Stomach (tissue), 9 donors: ENCODE measurements around the gene LONP1. TPM values are rescaled to one million over a fixed set of nuclear protein-coding genes. Genes with fewer than 3 reads are reported as not detected.

Experiments
- DNase-seq, 2 donors: peaks; one replicate each; pipeline versions ENCODE4 v3.0.0 to v3.0.0-alpha.2; 2013 to 2019
- H3K27ac ChIP-seq, 5 donors: fragments of 200-600 bp in 4 of 5; sonication (generic) in 4 of 5; one replicate each; pipeline ENCODE4 v1.5.1; 2013 to 2019; ENCODE audit warnings: mild to moderate bottlenecking in 1 of 5, moderate library complexity in 1 of 5
- H3K27me3 ChIP-seq, 3 donors: fragments of 200-600 bp; sonication (generic); one replicate each; pipeline ENCODE4 v1.5.1; 2017 to 2019; ENCODE audit warnings: mixed run types in 1 of 3
- H3K36me3 ChIP-seq, 4 donors: fragments of 200-600 bp; sonication (generic); 1 replicate in 3 of 4; 2 replicates in 1 of 4; pipeline ENCODE4 v1.5.1; 2016 to 2019
- H3K4me1 ChIP-seq, 4 donors: fragments of 200-600 bp; sonication (generic); one replicate each; pipeline ENCODE4 v1.5.1; 2016 to 2019
- H3K4me3 ChIP-seq, 4 donors: fragments of 200-600 bp; sonication (generic) in 3 of 4; one replicate each; pipeline ENCODE4 v1.5.1; 2016 to 2019; ENCODE audit warnings: mild to moderate bottlenecking in 1 of 4
- H3K9me3 ChIP-seq, 4 donors: fragments of 200-600 bp; sonication (generic); one replicate each; pipeline ENCODE4 v1.5.1; 2016 to 2019
- EP300 ChIP-seq: sonication (generic); formaldehyde crosslinking; IDR thresholded peaks from one replicate; pipeline ENCODE4 v1.6.1; 2017; ENCODE audit warnings: antibody characterized with exemption
- POLR2A ChIP-seq, 4 donors: fragments of 450-650 bp; IDR thresholded peaks; one replicate each; pipeline ENCODE4 v1.6.1; 2016; ENCODE audit warnings: antibody characterized with exemption in 4 of 4, control low read depth in 2 of 4, mild to moderate bottlenecking in 1 of 4, moderate library complexity in 1 of 4
- POLR2AphosphoS5 ChIP-seq, 3 donors: sonication (generic); formaldehyde crosslinking; IDR thresholded peaks; one replicate each; pipeline ENCODE4 v1.6.1; 2016; ENCODE audit warnings: antibody characterized with exemption in 3 of 3
- WGBS, 5 donors: extraction: QIAGEN DNeasy Blood & Tissue Kit in 3 of 5; methylation state at CpG; one replicate each; pipeline versions ENCODE4 v1.1.5 to v1.1.7; 2013 to 2018; 5-methylcytosine and 5-hydroxymethylcytosine counted together
- intact Hi-C: fragments of 100-400 bp; cut with DNase I; formaldehyde crosslinking; loops from one replicate; pipeline ENCODE4 v1.15.1; 2023; ENCODE audit warnings: low total_unique reads
- polyA plus RNA-seq, 3 donors: library from polyadenylated mRNA; stranded (reverse); fragments of 200-250 nt; gene quantifications; one replicate each; pipeline ENCODE4 v1.2.3, GENCODE V29; 2013
- total RNA-seq, 5 donors: library from RNA; depleted of rRNA; stranded (reverse); fragments of >200 nt; gene quantifications; one replicate each; pipeline versions ENCODE4 v1.1.0 to v1.2.3, GENCODE V29; 2014 to 2016
- TF ChIP-seq, protein P1 (sequence below), 7 experiments: fragments of 450-650 bp in 4 of 7; fragments of 200-600 bp in 3 of 7; sonication (generic) in 3 of 7; IDR thresholded peaks; one replicate each; pipeline ENCODE4 v1.5.1; 2016 to 2019; ENCODE audit warnings: antibody characterized with exemption in 7 of 7, control low read depth in 2 of 7, mild to moderate bottlenecking in 1 of 7
- donor health status: healthy with polysubstance abuse.
- donor health status: Bipolar disorder and iron deficiency.
- donor health status: healthy.

LONP1 gene
- total and polyA plus RNA-seq, 8 donors = 8.8 to 169 (median 42.5) TPM

DNA sequence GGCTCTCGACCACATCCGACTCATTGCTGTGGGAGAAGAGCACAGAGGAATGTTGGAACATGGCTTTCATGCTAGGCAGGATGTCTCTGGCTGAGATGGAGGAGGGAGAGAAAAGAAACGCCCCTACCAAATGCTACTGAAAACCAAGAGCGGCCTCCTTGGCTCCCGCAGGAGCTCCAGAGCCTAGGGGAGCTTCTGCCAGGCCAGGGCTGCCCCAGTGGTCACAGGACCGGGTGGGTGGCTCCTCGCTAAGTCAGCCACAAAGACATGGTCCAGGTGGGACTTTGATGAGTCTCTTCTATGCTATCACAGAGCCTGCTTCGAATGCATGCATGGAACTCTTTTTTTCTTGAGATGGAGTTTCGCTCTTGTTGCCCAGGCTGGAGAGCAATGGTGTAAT, 6.7 kb downstream of the LONP1 start:
- no peak overlapping the region for H3K4me3 ChIP-seq
- TF ChIP-seq EP300 (no peak), POLR2AphosphoS5 (IDR thresholded peaks at IDR 0.05) (no peak), POLR2A (IDR thresholded peaks at IDR 0.05) (no peak)
- TF ChIP-seq, protein P1, sequence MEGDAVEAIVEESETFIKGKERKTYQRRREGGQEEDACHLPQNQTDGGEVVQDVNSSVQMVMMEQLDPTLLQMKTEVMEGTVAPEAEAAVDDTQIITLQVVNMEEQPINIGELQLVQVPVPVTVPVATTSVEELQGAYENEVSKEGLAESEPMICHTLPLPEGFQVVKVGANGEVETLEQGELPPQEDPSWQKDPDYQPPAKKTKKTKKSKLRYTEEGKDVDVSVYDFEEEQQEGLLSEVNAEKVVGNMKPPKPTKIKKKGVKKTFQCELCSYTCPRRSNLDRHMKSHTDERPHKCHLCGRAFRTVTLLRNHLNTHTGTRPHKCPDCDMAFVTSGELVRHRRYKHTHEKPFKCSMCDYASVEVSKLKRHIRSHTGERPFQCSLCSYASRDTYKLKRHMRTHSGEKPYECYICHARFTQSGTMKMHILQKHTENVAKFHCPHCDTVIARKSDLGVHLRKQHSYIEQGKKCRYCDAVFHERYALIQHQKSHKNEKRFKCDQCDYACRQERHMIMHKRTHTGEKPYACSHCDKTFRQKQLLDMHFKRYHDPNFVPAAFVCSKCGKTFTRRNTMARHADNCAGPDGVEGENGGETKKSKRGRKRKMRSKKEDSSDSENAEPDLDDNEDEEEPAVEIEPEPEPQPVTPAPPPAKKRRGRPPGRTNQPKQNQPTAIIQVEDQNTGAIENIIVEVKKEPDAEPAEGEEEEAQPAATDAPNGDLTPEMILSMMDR (IDR thresholded peaks at IDR 0.05) = no peak
- intact Hi-C loops = no loop called here
- peaks cover 50 to 77% (median 71%) of the 10 kb centered on the region in 4 donors for H3K36me3 ChIP-seq
- no peak overlapping the region for H3K27ac ChIP-seq
- peaks cover 5 to 17% (median 11%) of the 10 kb centered on the region in 4 donors for H3K4me1 ChIP-seq
- H3K9me3 ChIP-seq = no peaks in the 10 kb centered on the region
- H3K27me3 ChIP-seq = no peaks in the 10 kb centered on the region
- DNase-seq = no peak
- 94 to 98% (median 95%) methylated on average over 8 to 9 of the region's 9 CpGs for WGBS, 5 donors

DNA sequence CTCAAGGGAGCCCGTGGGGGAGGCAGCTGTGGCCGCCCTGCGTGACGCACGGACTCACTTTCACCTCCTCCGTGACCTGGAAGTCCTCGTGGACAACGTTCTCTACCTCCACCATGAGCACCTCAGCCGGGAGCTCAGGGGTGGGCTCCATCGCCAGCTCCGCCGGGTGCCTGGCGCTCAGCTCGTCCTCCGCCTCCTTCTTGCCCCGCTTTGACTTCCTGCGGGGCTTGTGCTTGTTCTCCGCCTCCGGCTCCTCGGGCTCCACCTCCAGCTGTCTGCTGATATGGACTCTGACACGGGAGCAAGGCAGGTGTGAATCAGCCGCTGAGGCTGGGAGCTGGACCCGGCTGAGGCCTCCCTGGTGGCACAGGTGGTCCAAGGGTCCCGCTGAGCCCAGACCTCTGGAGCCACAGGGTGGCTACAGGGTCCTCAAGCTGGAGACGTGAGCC, 8.2 kb downstream of the LONP1 start:
- no peaks in the 10 kb centered on the region for H3K9me3 ChIP-seq
- peaks cover 0 to 3% (median 1%) of the 10 kb centered on the region in 4 donors for H3K4me1 ChIP-seq
- DNase-seq = no peak
- H3K27me3 ChIP-seq = no peaks in the 10 kb centered on the region
- intact Hi-C loops = no loop called here
- peaks cover 63 to 83% (median 79%) of the 10 kb centered on the region in 4 donors for H3K36me3 ChIP-seq
- H3K4me3 ChIP-seq = no peak overlapping the region
- TF ChIP-seq POLR2AphosphoS5 (IDR thresholded peaks at IDR 0.05) (no peak), POLR2A (IDR thresholded peaks at IDR 0.05) (no peak), EP300 (no peak)
- TF ChIP-seq, protein P1 (IDR thresholded peaks at IDR 0.05) = no peak
- H3K27ac ChIP-seq = no peak overlapping the region
- 84 to 89% (median 87%) methylated on average over 23 to 25 of the region's 25 CpGs for WGBS, 5 donors

DNA sequence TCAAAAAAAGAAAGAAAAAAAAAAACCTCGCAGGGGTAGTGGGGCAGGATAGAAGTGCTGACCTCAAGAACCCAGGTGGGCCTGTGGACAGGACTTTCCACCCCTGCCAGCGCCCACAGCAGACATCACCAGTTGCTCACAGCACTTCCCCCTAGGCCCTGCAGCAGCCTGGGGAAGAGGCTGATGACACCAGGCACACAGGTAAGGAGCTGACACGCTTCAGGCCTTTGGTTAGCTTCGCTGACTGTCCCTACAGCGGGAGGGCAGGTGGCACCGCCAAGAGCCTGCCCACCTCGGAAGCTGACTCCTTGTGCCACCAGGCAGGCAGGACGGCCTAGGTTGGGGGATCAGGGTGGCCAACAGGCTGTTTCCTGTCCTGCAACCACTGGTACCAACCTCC, 8.9 kb downstream of the LONP1 start:
- DNase-seq = no peak
- WGBS, 5 donors = 90 to 98% (median 96%) methylated on average over 4 to 8 of the region's 8 CpGs
- peaks cover 70 to 88% (median 86%) of the 10 kb centered on the region in 4 donors for H3K36me3 ChIP-seq

DNA sequence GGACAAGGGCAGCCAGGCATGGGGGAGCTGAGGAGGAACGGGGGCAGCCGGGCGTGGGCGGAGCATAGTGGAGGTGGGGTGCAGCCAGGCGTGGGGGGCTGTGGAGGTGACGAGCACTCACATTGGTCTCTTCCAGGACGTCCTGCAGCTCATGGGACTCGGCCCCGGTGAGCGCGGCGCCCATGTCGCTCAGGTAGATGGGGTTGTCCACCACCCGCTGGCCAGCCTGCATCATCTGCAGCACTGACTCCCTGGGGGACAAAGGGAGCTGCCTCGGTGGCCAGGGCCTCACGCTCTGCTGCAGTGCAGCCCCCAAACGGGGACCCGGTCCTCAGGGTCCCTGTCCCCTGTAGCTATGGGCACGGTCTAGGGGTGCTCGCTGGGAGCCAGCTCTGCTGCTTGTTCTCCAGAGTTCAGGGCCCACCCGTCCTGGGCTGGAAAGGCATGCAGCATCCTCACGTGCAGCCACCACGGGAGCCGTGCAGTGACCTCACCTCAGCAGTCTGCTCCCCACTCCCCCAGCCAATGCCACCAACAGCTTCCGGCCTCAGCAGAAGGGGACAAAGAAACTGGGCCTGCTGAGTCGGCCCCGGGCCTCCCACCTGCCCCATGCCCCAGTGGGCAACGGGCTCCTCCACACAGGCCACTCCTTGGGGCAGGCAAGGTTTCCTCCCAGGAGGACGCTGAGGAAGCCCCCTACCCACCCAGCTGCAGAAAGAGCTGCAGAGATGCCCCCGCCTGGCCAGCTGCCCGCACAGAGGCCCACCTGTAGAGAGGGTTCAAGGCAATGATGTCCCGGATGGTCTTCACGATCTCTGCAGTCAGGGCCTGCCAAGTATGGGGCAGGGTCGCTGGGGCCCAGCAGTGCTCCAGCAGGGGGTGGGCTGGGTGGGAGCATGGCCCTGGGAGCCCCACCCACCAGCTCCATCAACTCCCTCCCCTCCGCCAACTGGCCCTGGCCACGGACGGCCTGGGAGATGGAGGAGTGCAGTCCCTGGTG, 12.1 kb downstream of the LONP1 start:
- Histone ChIP-seq H3K36me3 (peaks cover 85 to 100% (median 99%) of the 10 kb centered on the region in 4 donors), H3K9me3 (no peaks in the 10 kb centered on the region), H3K4me1 (no peaks in the 10 kb centered on the region), H3K27me3 (no peaks in the 10 kb centered on the region), H3K27ac (no peak overlapping the region), H3K4me3 (no peak overlapping the region)
- TF ChIP-seq EP300 (no peak), POLR2A (IDR thresholded peaks at IDR 0.05) (no peak), POLR2AphosphoS5 (IDR thresholded peaks at IDR 0.05) (no peak)
- TF ChIP-seq, protein P1 (IDR thresholded peaks at IDR 0.05) = no peak
- DNase-seq = no peak
- intact Hi-C loops = no loop called here
- 85 to 95% (median 92%) methylated on average over 18 to 37 of the region's 37 CpGs for WGBS, 5 donors

More for the DNA sequence above, 8.9 kb downstream of the LONP1 start:
- H3K27ac ChIP-seq = no peak overlapping the region
- no peak overlapping the region for H3K4me3 ChIP-seq
- intact Hi-C loops = no loop called here
- H3K27me3 ChIP-seq = no peaks in the 10 kb centered on the region
- H3K9me3 ChIP-seq = no peaks in the 10 kb centered on the region
- H3K4me1 ChIP-seq = no peaks in the 10 kb centered on the region
- TF ChIP-seq POLR2AphosphoS5 (IDR thresholded peaks at IDR 0.05) = no peak
- TF ChIP-seq EP300 = no peak
- TF ChIP-seq, protein P1 (IDR thresholded peaks at IDR 0.05) = no peak
- TF ChIP-seq POLR2A (IDR thresholded peaks at IDR 0.05) = no peak
